H9 (cell line): ENCODE results near the gene BCL11B. TPM values are rescaled to one million over a fixed set of nuclear protein-coding genes. Genes with fewer than 3 reads are reported as not detected.
A peak's percentile ranks its signal among the peaks of the same experiment; 100 is the strongest.

Experiments
- DNase-seq: peaks from one replicate; pipeline ENCODE4 v3.0.0-alpha.2; 2017
- H2AFZ ChIP-seq: one replicate; pipeline ENCODE4 v1.6.1; 2013; ENCODE audit warnings: mild to moderate bottlenecking, low read length, control low read depth, moderate library complexity
- H2AK5ac ChIP-seq: 2 replicates; pipeline ENCODE4 v1.6.1; 2013; ENCODE audit warnings: low read length, control low read depth, mixed read lengths; ENCODE audit not compliant: insufficient read length
- H2BK120ac ChIP-seq: one replicate; pipeline ENCODE4 v1.6.1; 2013; ENCODE audit warnings: low read depth, mild to moderate bottlenecking, low read length, control low read depth, inconsistent platforms; ENCODE audit not compliant: poor library complexity, severe bottlenecking
- H2BK12ac ChIP-seq: 2 replicates; pipeline ENCODE4 v1.6.1; 2013; ENCODE audit warnings: low read length, control low read depth, mixed read lengths, low read depth; ENCODE audit not compliant: insufficient read length
- H2BK15ac ChIP-seq: 2 replicates; pipeline ENCODE4 v1.6.1; 2013; ENCODE audit warnings: low read depth, low read length, control low read depth
- H2BK20ac ChIP-seq: one replicate; pipeline ENCODE4 v1.6.1; 2013; ENCODE audit warnings: low read depth, mild to moderate bottlenecking, low read length, control low read depth, inconsistent platforms; ENCODE audit not compliant: poor library complexity, severe bottlenecking
- H2BK5ac ChIP-seq: 2 replicates; pipeline ENCODE4 v1.6.1; 2013; ENCODE audit warnings: low read length, control low read depth, mixed read lengths; ENCODE audit not compliant: insufficient read length
- H3K14ac ChIP-seq: 2 replicates; pipeline ENCODE4 v1.6.1; 2013; ENCODE audit warnings: low read length, control low read depth; ENCODE audit not compliant: insufficient read depth
- H3K18ac ChIP-seq: 2 replicates; pipeline ENCODE4 v1.6.1; 2013; ENCODE audit warnings: low read depth, mild to moderate bottlenecking, mixed read lengths, low read length, control low read depth; ENCODE audit not compliant: insufficient read length
- H3K23ac ChIP-seq: 2 replicates; pipeline ENCODE4 v1.6.1; 2013; ENCODE audit warnings: low read length, control low read depth, mixed read lengths, low read depth; ENCODE audit not compliant: insufficient read length
- H3K23me2 ChIP-seq: 2 replicates; pipeline ENCODE4 v1.6.1; 2013; ENCODE audit warnings: low read depth, mild to moderate bottlenecking, mixed read lengths, low read length, control low read depth; ENCODE audit not compliant: insufficient read length, poor library complexity, severe bottlenecking
- H3K27ac ChIP-seq: 2 replicates; pipeline ENCODE4 v1.5.1; 2013; ENCODE audit warnings: low read length, control low read depth, mixed read lengths, low read depth; ENCODE audit not compliant: insufficient read length
- H3K27me3 ChIP-seq: 2 replicates; pipeline ENCODE4 v1.6.1; 2013; ENCODE audit warnings: low read length, control low read depth, inconsistent platforms; ENCODE audit not compliant: insufficient read depth
- H3K4ac ChIP-seq: 2 replicates; pipeline ENCODE4 v1.6.1; 2013; ENCODE audit warnings: low read depth, mild to moderate bottlenecking, control low read depth, inconsistent platforms, low read length, moderate library complexity
- H3K4me1 ChIP-seq: 2 replicates; pipeline ENCODE4 v1.6.1; 2013; ENCODE audit warnings: low read length, control low read depth, inconsistent platforms; ENCODE audit not compliant: insufficient read depth
- H3K4me2 ChIP-seq: 2 replicates; pipeline ENCODE4 v1.6.1; 2013; ENCODE audit warnings: low read length, control low read depth, mixed read lengths; ENCODE audit not compliant: insufficient read length, insufficient read depth
- H3K56ac ChIP-seq: 2 replicates; pipeline ENCODE4 v1.6.1; 2013; ENCODE audit warnings: low read depth, mild to moderate bottlenecking, mixed read lengths, low read length, control low read depth; ENCODE audit not compliant: insufficient read length
- H3K79me1 ChIP-seq: 2 replicates; pipeline ENCODE4 v1.6.1; 2013; ENCODE audit warnings: low read depth, mild to moderate bottlenecking, moderate library complexity, low read length, control low read depth, inconsistent platforms; ENCODE audit not compliant: insufficient read depth, poor library complexity, severe bottlenecking
- H3K79me2 ChIP-seq: 2 replicates; pipeline ENCODE4 v1.6.1; 2013; ENCODE audit warnings: low read length, control low read depth, inconsistent platforms; ENCODE audit not compliant: insufficient read depth
- H3K9ac ChIP-seq: 2 replicates; pipeline ENCODE4 v1.6.1; 2013; ENCODE audit warnings: low read length, control low read depth, mixed read lengths; ENCODE audit not compliant: insufficient read length; ENCODE audit errors: extremely low read depth
- H3K9me3 ChIP-seq: one replicate; pipeline ENCODE4 v1.6.1; 2013; ENCODE audit warnings: low read depth, low read length, inconsistent platforms; ENCODE audit not compliant: control insufficient read depth
- H3T11ph ChIP-seq: one replicate; pipeline ENCODE4 v1.6.1; 2013; ENCODE audit warnings: mild to moderate bottlenecking, low read length, control low read depth, inconsistent platforms
- H4K20me1 ChIP-seq: one replicate; pipeline ENCODE4 v1.6.1; 2013; ENCODE audit not compliant: control insufficient read depth, insufficient read length, insufficient read depth
- H4K5ac ChIP-seq: 2 replicates; pipeline ENCODE4 v1.6.1; 2013; ENCODE audit warnings: low read depth, mild to moderate bottlenecking, mixed read lengths, low read length, control low read depth; ENCODE audit not compliant: insufficient read length
- H4K8ac ChIP-seq: replicated peaks from 2 replicates; pipeline ENCODE4 v1.6.1; 2013; ENCODE audit warnings: low read length, control low read depth, mixed read lengths, low read depth; ENCODE audit not compliant: insufficient read length
- H4K91ac ChIP-seq: 2 replicates; pipeline ENCODE4 v1.6.1; 2013; ENCODE audit warnings: low read depth, mild to moderate bottlenecking, moderate library complexity, mixed read lengths, low read length, control low read depth; ENCODE audit not compliant: insufficient read length
- H3K27ac Mint-ChIP-seq, 3 experiments: 2 replicates in 2 of 3; 3 replicates in 1 of 3; pipeline ENCODE4 v1.8.0; 2020 to 2021; ENCODE audit warnings: mixed read lengths in 3 of 3, mild to moderate bottlenecking in 1 of 3, moderate library complexity in 1 of 3
- H3K27me3 Mint-ChIP-seq: 2 replicates; pipeline ENCODE4 v1.8.0; 2021; ENCODE audit warnings: low read depth, mild to moderate bottlenecking, moderate library complexity, mixed read lengths
- H3K36me3 Mint-ChIP-seq, 3 experiments: 2 replicates in 2 of 3; 3 replicates in 1 of 3; pipeline ENCODE4 v1.8.0; 2020 to 2021; ENCODE audit warnings: low read depth in 3 of 3, mixed read lengths in 3 of 3; ENCODE audit not compliant: insufficient read depth in 1 of 3
- H3K4me1 Mint-ChIP-seq, 2 experiments: 2 replicates each; pipeline ENCODE4 v1.8.0; 2020; ENCODE audit warnings: mixed read lengths in 2 of 2
- H3K4me3 Mint-ChIP-seq, 2 experiments: 2 replicates in 1 of 2; 3 replicates in 1 of 2; pipeline ENCODE4 v1.8.0; 2020 to 2021; ENCODE audit warnings: mild to moderate bottlenecking in 2 of 2, mixed read lengths in 2 of 2, moderate library complexity in 1 of 2
- H3K9me3 Mint-ChIP-seq, 2 experiments: 2 replicates in 1 of 2; 3 replicates in 1 of 2; pipeline ENCODE4 v1.8.0; 2020; ENCODE audit warnings: mild to moderate bottlenecking in 2 of 2, mixed read lengths in 2 of 2, moderate library complexity in 1 of 2
- CTCF ChIP-seq: fragments of 200-600 bp; sonication (generic); conservative IDR thresholded peaks from 3 replicates; pipeline ENCODE4 v1.8.0; 2021; ENCODE audit warnings: antibody characterized with exemption, mild to moderate bottlenecking
- WGBS: extraction: QIAGEN DNeasy Blood & Tissue Kit; methylation state at CpG from one replicate; pipeline ENCODE4 v1.1.7; 2013; ENCODE audit warnings: missing lambda C conversion rate, low lambda C conversion rate, mixed read lengths; ENCODE audit not compliant: insufficient read length; ENCODE audit errors: extremely low coverage; 5-methylcytosine and 5-hydroxymethylcytosine counted together
- total RNA-seq: library from RNA; stranded (reverse); gene quantifications from 2 replicates; pipeline ENCODE4 v1.2.1, GENCODE V29; 2021

BCL11B gene
- total RNA-seq, 1 experiment from 2014 or later, result 4.9 TPM

- peaks cover 64 to 67% of the 10 kb centered on the region in 2 experiments for H3K4me1 Mint-ChIP-seq
These were observed 13.6 kb downstream of the BCL11B start for GRCh38 chr14:99258341-99258861.

More at GRCh38 chr14:99258341-99258861, 13.6 kb downstream of the BCL11B start:
- Histone ChIP-seq H3K79me1 (no peaks in the 10 kb centered on the region), H3K56ac (no peak overlapping the region), H3K9ac (no peak overlapping the region), H2BK20ac (no peak overlapping the region), H4K8ac (no peak overlapping the region), H4K5ac (no peak overlapping the region), H3K23me2 (no peaks in the 10 kb centered on the region), H2BK15ac (no peak overlapping the region), H3K27ac (no peak overlapping the region), H2BK12ac (no peak overlapping the region), H3K18ac (peak overlapping the region; percentile 19), H3T11ph (no peak overlapping the region), H4K20me1 (peaks cover 5% of the 10 kb centered on the region), H3K4me1 (peaks cover 15% of the 10 kb centered on the region), H3K4ac (no peak overlapping the region), H3K4me2 (no peak overlapping the region), H3K9me3 (no peaks in the 10 kb centered on the region), H3K27me3 (no peaks in the 10 kb centered on the region), H3K79me2 (peaks cover 2% of the 10 kb centered on the region; the same call in 1 of the 2 replicates), H4K91ac (no peak overlapping the region), H2AK5ac (no peak overlapping the region), H2BK120ac (no peak overlapping the region), H2AFZ (no peak overlapping the region), H3K14ac (no peak overlapping the region), H3K23ac (no peak overlapping the region), H2BK5ac (no peak overlapping the region)
- no peaks in the 10 kb centered on the region for H3K27me3 Mint-ChIP-seq
- peak overlapping the region in 2 of 3 experiments; percentile 29 to 68; a peak in 3 of 7 replicates for H3K27ac Mint-ChIP-seq
- peaks cover 0 to 9% (median 1%) of the 10 kb centered on the region in 3 experiments; a peak in 2 of 7 replicates for H3K36me3 Mint-ChIP-seq
- H3K4me3 Mint-ChIP-seq, result peak overlapping the region in 1 of 2 experiments; percentile 38; a peak in 2 of 5 replicates
- H3K9me3 Mint-ChIP-seq, result no peaks in the 10 kb centered on the region
- no peak for DNase-seq
- WGBS, result no CpG with 5 or more reads among the region's 8 CpGs
- TF ChIP-seq CTCF, result no peak
